ENCODE data around the gene SLC8B1.
A peak's percentile ranks its signal among the peaks of the same experiment; 100 is the strongest.

SLC8B1 gene

GRCh38 chr12:113334786-113335539 lies at the start of gene SLC8B1:
Gene SLC8B1 (minus strand): TSS chr12:113335109. CDS start chr12:113332878, 2,231 bp downstream.
- DNase-seq (ENCODE audit: low read depth in 2 of 2): peak; percentile 81 to 88

GRCh38 chr12:113382206-113382605 lies 47.3 kb upstream of the SLC8B1 start:
- no peak for DNase-seq (ENCODE audit: low read depth in 2 of 2)

- no peak for DNase-seq (ENCODE audit: low read depth in 2 of 2)
Measured at GRCh38 chr12:113381220-113381619, 46.3 kb upstream of the SLC8B1 start.

GRCh38 chr12:113378291-113378690 lies 43.4 kb upstream of the SLC8B1 start:
- DNase-seq (ENCODE audit: low read depth in 2 of 2): no peak

GRCh38 chr12:113374823-113375428 lies 40.0 kb upstream of the SLC8B1 start:
- no peak for DNase-seq (ENCODE audit: low read depth in 2 of 2)

GRCh38 chr12:113373969-113374368 lies 39.1 kb upstream of the SLC8B1 start:
- no peak for DNase-seq (ENCODE audit: low read depth in 2 of 2)

GRCh38 chr12:113373440-113373839 lies 38.5 kb upstream of the SLC8B1 start:
- no peak for DNase-seq (ENCODE audit: low read depth in 2 of 2)

- no peak for DNase-seq (ENCODE audit: low read depth in 2 of 2)
Measured at GRCh38 chr12:113372371-113372770, 37.5 kb upstream of the SLC8B1 start.

- no peak for DNase-seq (ENCODE audit: low read depth in 2 of 2)
Measured at GRCh38 chr12:113371808-113372207, 36.9 kb upstream of the SLC8B1 start.

- DNase-seq (ENCODE audit: low read depth in 2 of 2): no peak
Measured at GRCh38 chr12:113370923-113371682, 36.2 kb upstream of the SLC8B1 start.

- no peak for DNase-seq (ENCODE audit: low read depth in 2 of 2)
Measured at GRCh38 chr12:113369391-113369985, 34.6 kb upstream of the SLC8B1 start.

GRCh38 chr12:113368331-113368730 lies 33.4 kb upstream of the SLC8B1 start:
- DNase-seq (ENCODE audit: low read depth in 2 of 2): no peak

GRCh38 chr12:113366827-113367226 lies 31.9 kb upstream of the SLC8B1 start:
- no peak for DNase-seq (ENCODE audit: low read depth in 2 of 2)

- no peak for DNase-seq (ENCODE audit: low read depth in 2 of 2)
Measured at GRCh38 chr12:113365639-113366395, 30.9 kb upstream of the SLC8B1 start.

GRCh38 chr12:113364698-113365097 lies 29.8 kb upstream of the SLC8B1 start:
- DNase-seq (ENCODE audit: low read depth in 2 of 2): no peak

GRCh38 chr12:113361574-113362370 lies 26.9 kb upstream of the SLC8B1 start:
- DNase-seq (ENCODE audit: low read depth in 2 of 2): no peak

- DNase-seq (ENCODE audit: low read depth in 2 of 2): no peak
Measured at GRCh38 chr12:113359939-113360748, 25.2 kb upstream of the SLC8B1 start.

- DNase-seq (ENCODE audit: low read depth in 2 of 2): no peak
Measured at GRCh38 chr12:113359133-113359938, 24.4 kb upstream of the SLC8B1 start.
